ENCODE data around the gene USP33. TPM values are rescaled to one million over a fixed set of nuclear protein-coding genes. Genes with fewer than 3 reads are reported as not detected.

Gene USP33
- total RNA-seq, 1 experiment from 2014 or later, result 61.6 TPM

DNA sequence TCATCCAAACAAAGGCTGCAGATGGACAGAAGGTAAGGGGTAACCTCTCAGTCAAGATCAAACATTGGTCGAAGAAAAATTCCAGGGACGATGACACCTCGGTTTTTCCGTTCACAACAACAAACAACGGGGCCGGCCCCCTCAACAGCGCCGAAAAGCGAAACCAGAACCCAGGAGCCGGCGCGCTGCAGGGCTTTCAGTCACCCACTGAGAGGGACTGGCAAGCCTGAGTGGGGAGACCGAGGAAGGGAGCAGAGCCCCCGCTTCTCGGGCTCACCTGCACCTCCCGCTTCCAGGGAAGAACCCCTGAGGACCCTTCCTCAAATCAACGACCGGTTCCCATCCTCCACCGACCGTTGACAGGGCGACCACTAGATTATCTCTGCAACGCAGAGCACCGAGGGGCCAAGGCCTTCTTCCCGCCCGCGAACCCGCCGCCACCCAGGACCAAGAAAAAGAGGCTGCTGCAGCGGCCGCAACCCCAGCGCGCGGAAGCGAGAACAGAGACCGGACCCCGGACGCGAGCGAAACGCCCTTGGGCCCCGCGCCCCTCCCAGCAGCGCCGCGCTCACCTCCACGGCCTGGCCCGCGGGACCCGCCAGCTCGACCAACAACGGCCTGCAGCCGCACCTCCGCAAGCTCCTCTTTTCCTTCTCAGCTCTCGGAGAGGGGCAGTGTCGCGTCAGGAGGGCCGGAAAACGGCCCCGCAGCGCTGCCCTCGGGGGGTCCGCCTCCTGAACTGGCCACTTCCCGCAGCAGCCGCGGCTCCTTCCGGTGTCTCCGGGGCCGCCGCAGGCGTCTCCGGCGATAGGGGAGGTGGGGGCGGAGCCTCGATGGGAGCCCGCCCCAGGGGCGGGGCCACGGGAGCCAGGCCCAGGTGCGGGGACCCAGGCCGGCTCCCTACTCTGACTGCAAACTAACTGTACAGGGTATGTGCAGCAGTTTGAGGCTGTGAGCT, at the start of gene USP33 (continued):
- no peak for TF ChIP-seq ZNF671 (CRISPR knock-in tag; IDR thresholded peaks at IDR 0.05)
- TF ChIP-seq KAT7 (CRISPR knock-in tag; IDR thresholded peaks at IDR 0.05; ENCODE audit: borderline replicate concordance), result peak; percentile 94
- TF ChIP-seq GABPB1 (CRISPR knock-in tag; IDR thresholded peaks at IDR 0.05), result peak; percentile 72; the same call in 1 of the 2 replicates
- peak; percentile 19; the same call in 1 of the 2 replicates for TF ChIP-seq E2F5 (CRISPR knock-in tag; IDR thresholded peaks at IDR 0.05)
- TF ChIP-seq ZNF232 (CRISPR knock-in tag; IDR thresholded peaks at IDR 0.05), result 0 out of 2 replicates have a peak, but pooled peaks have one; percentile 87
- TF ChIP-seq RELA (CRISPR knock-in tag; IDR thresholded peaks at IDR 0.05; ENCODE audit: borderline replicate concordance), result peak; percentile 71; the same call in 1 of the 2 replicates
- peak; percentile 57 for TF ChIP-seq SP1 (CRISPR knock-in tag; conservative IDR thresholded peaks at IDR 0.05)

GRCh38 chr1:77803371-77803770, 43.7 kb upstream of the USP33 start:
- no peaks in the 10 kb centered on the region; the same call in 1 of the 2 replicates for H3K27me3 Mint-ChIP-seq (ENCODE audit: low read depth)
- H3K36me3 Mint-ChIP-seq, result peaks cover 6% of the 10 kb centered on the region
- CTCF ChIA-PET, result no interaction called here
- no peaks in the 10 kb centered on the region for H3K4me1 Mint-ChIP-seq
- no peak for DNase-seq (ENCODE audit: low spot score)
- H3K27ac Mint-ChIP-seq, result no peak overlapping the region
- POLR2A ChIA-PET, result no interaction called here
- no peak for ATAC-seq
- no peaks in the 10 kb centered on the region for H3K9me3 Mint-ChIP-seq
- TF ChIP-seq GRHL2 (CRISPR knock-in tag; IDR thresholded peaks at IDR 0.05; ENCODE audit: insufficient replicate concordance, severe bottlenecking) (no peak), OVOL2 (CRISPR knock-in tag; IDR thresholded peaks at IDR 0.05; ENCODE audit: borderline replicate concordance) (no peak), ARID4B (CRISPR knock-in tag; IDR thresholded peaks at IDR 0.05; ENCODE audit: borderline replicate concordance) (no peak), PRDM15 (CRISPR knock-in tag; IDR thresholded peaks at IDR 0.05) (no peak)
- TF ChIP-seq, protein P1, sequence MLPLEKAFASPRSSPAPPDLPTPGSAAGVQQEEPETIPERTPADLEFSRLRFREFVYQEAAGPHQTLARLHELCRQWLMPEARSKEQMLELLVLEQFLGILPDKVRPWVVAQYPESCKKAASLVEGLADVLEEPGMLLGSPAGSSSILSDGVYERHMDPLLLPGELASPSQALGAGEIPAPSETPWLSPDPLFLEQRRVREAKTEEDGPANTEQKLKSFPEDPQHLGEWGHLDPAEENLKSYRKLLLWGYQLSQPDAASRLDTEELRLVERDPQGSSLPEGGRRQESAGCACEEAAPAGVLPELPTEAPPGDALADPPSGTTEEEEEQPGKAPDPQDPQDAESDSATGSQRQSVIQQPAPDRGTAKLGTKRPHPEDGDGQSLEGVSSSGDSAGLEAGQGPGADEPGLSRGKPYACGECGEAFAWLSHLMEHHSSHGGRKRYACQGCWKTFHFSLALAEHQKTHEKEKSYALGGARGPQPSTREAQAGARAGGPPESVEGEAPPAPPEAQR (CRISPR knock-in tag; IDR thresholded peaks at IDR 0.05), result no peak
- TF ChIP-seq, protein P2, sequence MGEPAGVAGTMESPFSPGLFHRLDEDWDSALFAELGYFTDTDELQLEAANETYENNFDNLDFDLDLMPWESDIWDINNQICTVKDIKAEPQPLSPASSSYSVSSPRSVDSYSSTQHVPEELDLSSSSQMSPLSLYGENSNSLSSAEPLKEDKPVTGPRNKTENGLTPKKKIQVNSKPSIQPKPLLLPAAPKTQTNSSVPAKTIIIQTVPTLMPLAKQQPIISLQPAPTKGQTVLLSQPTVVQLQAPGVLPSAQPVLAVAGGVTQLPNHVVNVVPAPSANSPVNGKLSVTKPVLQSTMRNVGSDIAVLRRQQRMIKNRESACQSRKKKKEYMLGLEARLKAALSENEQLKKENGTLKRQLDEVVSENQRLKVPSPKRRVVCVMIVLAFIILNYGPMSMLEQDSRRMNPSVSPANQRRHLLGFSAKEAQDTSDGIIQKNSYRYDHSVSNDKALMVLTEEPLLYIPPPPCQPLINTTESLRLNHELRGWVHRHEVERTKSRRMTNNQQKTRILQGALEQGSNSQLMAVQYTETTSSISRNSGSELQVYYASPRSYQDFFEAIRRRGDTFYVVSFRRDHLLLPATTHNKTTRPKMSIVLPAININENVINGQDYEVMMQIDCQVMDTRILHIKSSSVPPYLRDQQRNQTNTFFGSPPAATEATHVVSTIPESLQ (CRISPR knock-in tag; IDR thresholded peaks at IDR 0.05), result no peak
- no peak overlapping the region for H3K4me3 Mint-ChIP-seq

Measured in WTC11 (cell line).